HuH-7 (cell line): Measurements from ENCODE around the gene ARHGAP31.
"Not testable (repeated sequence)": the region's sequence is repeated elsewhere in the genome, so short reads cannot be mapped to it uniquely, and the experiment has no call there.

Source experiments
- DNase-seq: peaks from one replicate; pipeline ENCODE4 v3.0.0; 2011; ENCODE audit warnings: low spot score

Gene ARHGAP31

GRCh38 chr3:119350114-119350513, 55.9 kb downstream of the ARHGAP31 start:
- DNase-seq = no peak

- no peak for DNase-seq
These were observed 57.4 kb downstream of the ARHGAP31 start for GRCh38 chr3:119351581-119351980.

- DNase-seq = no peak
These were observed 57.9 kb downstream of the ARHGAP31 start for GRCh38 chr3:119352034-119352609.

GRCh38 chr3:119352863-119353527, 58.8 kb downstream of the ARHGAP31 start:
- DNase-seq = no peak

GRCh38 chr3:119355608-119356007, 61.4 kb downstream of the ARHGAP31 start:
- not testable (repeated sequence) for DNase-seq

- no peak for DNase-seq
These were observed 62.5 kb downstream of the ARHGAP31 start for GRCh38 chr3:119356646-119357045.

- no peak for DNase-seq
These were observed 63.0 kb downstream of the ARHGAP31 start for GRCh38 chr3:119357190-119357589.

GRCh38 chr3:119359476-119360326, 65.5 kb downstream of the ARHGAP31 start:
- no peak for DNase-seq

GRCh38 chr3:119360736-119361462, 66.7 kb downstream of the ARHGAP31 start:
- DNase-seq = no peak

GRCh38 chr3:119362010-119362409, 67.8 kb downstream of the ARHGAP31 start:
- DNase-seq = no peak

GRCh38 chr3:119362940-119363725, 69.0 kb downstream of the ARHGAP31 start:
- no peak for DNase-seq

- DNase-seq = no peak
These were observed 70.2 kb downstream of the ARHGAP31 start for GRCh38 chr3:119364401-119364800.

- no peak for DNase-seq
These were observed 71.2 kb downstream of the ARHGAP31 start for GRCh38 chr3:119365418-119365817.

GRCh38 chr3:119367000-119367399, 72.8 kb downstream of the ARHGAP31 start:
- no peak for DNase-seq

- DNase-seq = no peak
These were observed 74.1 kb downstream of the ARHGAP31 start for GRCh38 chr3:119368298-119368697.

- DNase-seq = not testable (repeated sequence)
These were observed 77.6 kb downstream of the ARHGAP31 start for GRCh38 chr3:119371786-119372185.

- no peak for DNase-seq
These were observed 80.9 kb downstream of the ARHGAP31 start for GRCh38 chr3:119375106-119375505.

GRCh38 chr3:119375510-119375909, 81.3 kb downstream of the ARHGAP31 start:
- DNase-seq = no peak

- DNase-seq = no peak
These were observed 82.6 kb downstream of the ARHGAP31 start for GRCh38 chr3:119376758-119377157.

GRCh38 chr3:119378259-119378803, 84.1 kb downstream of the ARHGAP31 start:
- no peak for DNase-seq

- DNase-seq = peak; percentile 21
These were observed 86.5 kb downstream of the ARHGAP31 start for GRCh38 chr3:119380697-119381096.
